GM12873 (cell line): ENCODE measurements around the gene CCDC12.

Source experiments
- CTCF ChIP-seq: IDR thresholded peaks from 2 replicates; pipeline ENCODE4 v1.5.1; 2012; ENCODE audit warnings: low read depth, mild to moderate bottlenecking, moderate library complexity, low read length, control low read depth; ENCODE audit not compliant: insufficient read depth; ENCODE audit errors: missing control alignments

The CCDC12 gene

GRCh38 chr3:46947546-46947901 lies 29.0 kb downstream of the CCDC12 start:
- TF ChIP-seq CTCF: no peak

- no peak for TF ChIP-seq CTCF
Observed at GRCh38 chr3:46946856-46947545, 29.5 kb downstream of the CCDC12 start.

GRCh38 chr3:46946416-46946815 lies 30.1 kb downstream of the CCDC12 start:
- no peak for TF ChIP-seq CTCF

- TF ChIP-seq CTCF: no peak
Observed at GRCh38 chr3:46944191-46944590, 32.4 kb downstream of the CCDC12 start.

- TF ChIP-seq CTCF: no peak
Observed at GRCh38 chr3:46943237-46944187, 33.0 kb downstream of the CCDC12 start.

GRCh38 chr3:46942481-46943236 lies 33.9 kb downstream of the CCDC12 start:
- TF ChIP-seq CTCF: no peak

GRCh38 chr3:46942076-46942475 lies 34.5 kb downstream of the CCDC12 start:
- TF ChIP-seq CTCF: no peak
